Prostate gland (tissue), 2 donors: ENCODE data around the gene EFCAB9.

Experiments used
- CTCF ChIP-seq, 4 experiments: fragments of 200-600 bp in 2 of 4; fragments of 450-650 bp in 2 of 4; sonication (generic) in 2 of 4; IDR thresholded peaks; 1 replicate in 3 of 4; 2 replicates in 1 of 4; pipeline ENCODE4 v1.5.1; 2016 to 2019; ENCODE audit warnings: antibody characterized with exemption in 4 of 4, mild to moderate bottlenecking in 2 of 4, moderate library complexity in 2 of 4
- POLR2A ChIP-seq: fragments of 450-650 bp; IDR thresholded peaks from one replicate; pipeline ENCODE4 v1.6.1; 2016; ENCODE audit warnings: antibody characterized with exemption, mild to moderate bottlenecking
- POLR2AphosphoS5 ChIP-seq: sonication (generic); formaldehyde crosslinking; IDR thresholded peaks from one replicate; pipeline ENCODE4 v1.6.1; 2017; ENCODE audit warnings: antibody characterized with exemption

- TF ChIP-seq POLR2AphosphoS5 (no peak), CTCF (IDR thresholded peaks at IDR 0.05) (no peak), POLR2A (no peak)
Measured at GRCh38 chr5:172159016-172159415, 35.0 kb upstream of the EFCAB9 start.
